B cell (primary cell): ENCODE measurements around the gene AURKAIP1.

ENCODE experiments used
- EZH2 ChIP-seq: IDR thresholded peaks from 2 replicates; pipeline ENCODE4 v1.6.1; 2012; ENCODE audit warnings: borderline replicate concordance, low read depth, mild to moderate bottlenecking, moderate library complexity, low read length; ENCODE audit not compliant: insufficient read depth, poor library complexity, severe bottlenecking
- TF ChIP-seq, protein P1 (sequence below): fragments of 200-600 bp; IDR thresholded peaks from one replicate; pipeline ENCODE4 v1.8.0; 2022; ENCODE audit warnings: antibody characterized with exemption, mild to moderate bottlenecking

DNA sequence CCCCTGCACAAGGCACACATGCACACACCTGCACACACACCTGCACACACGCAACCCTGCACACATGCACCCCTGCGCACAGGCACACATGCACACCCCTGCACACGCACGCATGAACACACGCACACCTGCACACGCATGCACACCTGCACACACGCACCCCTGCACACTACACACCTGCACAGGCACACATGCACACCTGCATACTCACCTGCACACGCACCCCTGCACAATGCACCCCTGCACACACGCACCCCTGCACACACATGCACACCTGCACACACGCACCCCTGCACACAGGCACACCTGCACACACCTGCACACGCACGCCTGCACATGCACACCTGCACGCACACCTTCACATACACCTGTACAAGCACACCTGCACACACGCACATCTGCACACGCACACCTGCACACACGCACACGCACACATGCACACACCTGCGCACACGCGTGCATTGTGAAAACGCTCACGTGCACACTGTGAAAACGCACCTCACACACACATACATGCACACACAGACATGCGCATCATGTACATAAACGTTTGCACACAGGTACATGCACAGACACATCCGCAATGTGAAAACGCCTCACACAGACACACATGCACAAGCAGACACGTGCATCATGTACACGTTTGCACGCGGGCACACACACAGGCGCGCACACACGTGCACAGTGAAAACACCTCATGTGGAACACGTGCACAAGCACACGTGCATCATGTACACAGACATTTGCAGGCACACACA lies 34.0 kb downstream of the AURKAIP1 start:
- TF ChIP-seq, protein P1, sequence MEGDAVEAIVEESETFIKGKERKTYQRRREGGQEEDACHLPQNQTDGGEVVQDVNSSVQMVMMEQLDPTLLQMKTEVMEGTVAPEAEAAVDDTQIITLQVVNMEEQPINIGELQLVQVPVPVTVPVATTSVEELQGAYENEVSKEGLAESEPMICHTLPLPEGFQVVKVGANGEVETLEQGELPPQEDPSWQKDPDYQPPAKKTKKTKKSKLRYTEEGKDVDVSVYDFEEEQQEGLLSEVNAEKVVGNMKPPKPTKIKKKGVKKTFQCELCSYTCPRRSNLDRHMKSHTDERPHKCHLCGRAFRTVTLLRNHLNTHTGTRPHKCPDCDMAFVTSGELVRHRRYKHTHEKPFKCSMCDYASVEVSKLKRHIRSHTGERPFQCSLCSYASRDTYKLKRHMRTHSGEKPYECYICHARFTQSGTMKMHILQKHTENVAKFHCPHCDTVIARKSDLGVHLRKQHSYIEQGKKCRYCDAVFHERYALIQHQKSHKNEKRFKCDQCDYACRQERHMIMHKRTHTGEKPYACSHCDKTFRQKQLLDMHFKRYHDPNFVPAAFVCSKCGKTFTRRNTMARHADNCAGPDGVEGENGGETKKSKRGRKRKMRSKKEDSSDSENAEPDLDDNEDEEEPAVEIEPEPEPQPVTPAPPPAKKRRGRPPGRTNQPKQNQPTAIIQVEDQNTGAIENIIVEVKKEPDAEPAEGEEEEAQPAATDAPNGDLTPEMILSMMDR: no peak
- no peak for TF ChIP-seq EZH2
